ENCODE measurements around the gene SLC26A9.

The SLC26A9 gene

DNA sequence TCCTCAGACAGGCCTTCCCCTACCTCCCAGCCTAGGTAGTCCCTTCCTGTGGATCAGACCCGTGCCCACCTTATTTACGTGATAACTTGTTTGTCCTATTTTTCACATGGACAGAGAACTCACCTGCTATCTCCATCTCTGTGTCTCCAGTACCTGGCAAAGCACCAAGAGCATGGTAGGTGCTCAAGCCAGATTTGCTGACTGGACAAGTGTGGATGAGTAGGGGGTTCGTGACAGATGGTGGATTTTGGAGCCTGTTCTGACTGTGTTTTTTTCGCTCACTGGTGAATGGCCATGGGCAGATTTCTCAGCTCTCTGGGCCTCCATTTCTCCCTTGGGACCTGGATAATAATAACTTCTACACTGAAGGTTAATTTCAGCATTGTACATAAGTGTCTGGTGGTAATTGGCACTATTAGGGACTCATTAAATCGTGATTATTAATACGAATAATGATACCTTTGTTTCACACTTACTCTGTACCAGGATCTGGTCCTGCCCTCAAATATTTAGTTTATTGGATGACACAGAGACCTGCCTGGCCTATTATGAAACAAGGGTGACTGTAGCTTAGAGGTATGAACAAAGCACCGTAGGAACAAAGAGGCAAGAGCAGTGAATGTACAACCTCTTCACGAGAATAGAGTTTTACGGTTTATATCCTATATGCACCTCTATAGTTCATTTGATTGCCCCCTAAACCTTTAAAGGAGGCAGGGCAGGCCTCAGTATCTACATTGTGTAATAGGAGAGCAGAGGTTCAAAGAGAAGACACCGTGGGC, 24.5 kb upstream of the SLC26A9 start:
- TF ChIP-seq, protein P1, sequence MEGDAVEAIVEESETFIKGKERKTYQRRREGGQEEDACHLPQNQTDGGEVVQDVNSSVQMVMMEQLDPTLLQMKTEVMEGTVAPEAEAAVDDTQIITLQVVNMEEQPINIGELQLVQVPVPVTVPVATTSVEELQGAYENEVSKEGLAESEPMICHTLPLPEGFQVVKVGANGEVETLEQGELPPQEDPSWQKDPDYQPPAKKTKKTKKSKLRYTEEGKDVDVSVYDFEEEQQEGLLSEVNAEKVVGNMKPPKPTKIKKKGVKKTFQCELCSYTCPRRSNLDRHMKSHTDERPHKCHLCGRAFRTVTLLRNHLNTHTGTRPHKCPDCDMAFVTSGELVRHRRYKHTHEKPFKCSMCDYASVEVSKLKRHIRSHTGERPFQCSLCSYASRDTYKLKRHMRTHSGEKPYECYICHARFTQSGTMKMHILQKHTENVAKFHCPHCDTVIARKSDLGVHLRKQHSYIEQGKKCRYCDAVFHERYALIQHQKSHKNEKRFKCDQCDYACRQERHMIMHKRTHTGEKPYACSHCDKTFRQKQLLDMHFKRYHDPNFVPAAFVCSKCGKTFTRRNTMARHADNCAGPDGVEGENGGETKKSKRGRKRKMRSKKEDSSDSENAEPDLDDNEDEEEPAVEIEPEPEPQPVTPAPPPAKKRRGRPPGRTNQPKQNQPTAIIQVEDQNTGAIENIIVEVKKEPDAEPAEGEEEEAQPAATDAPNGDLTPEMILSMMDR (IDR thresholded peaks at IDR 0.05; ENCODE audit: low read length, missing control alignments) = no peak
- no peak for DNase-seq (ENCODE audit: low read depth)
- H3K4me3 ChIP-seq (replicated peaks; ENCODE audit: low read depth, low read length) = no peak overlapping the region

DNA sequence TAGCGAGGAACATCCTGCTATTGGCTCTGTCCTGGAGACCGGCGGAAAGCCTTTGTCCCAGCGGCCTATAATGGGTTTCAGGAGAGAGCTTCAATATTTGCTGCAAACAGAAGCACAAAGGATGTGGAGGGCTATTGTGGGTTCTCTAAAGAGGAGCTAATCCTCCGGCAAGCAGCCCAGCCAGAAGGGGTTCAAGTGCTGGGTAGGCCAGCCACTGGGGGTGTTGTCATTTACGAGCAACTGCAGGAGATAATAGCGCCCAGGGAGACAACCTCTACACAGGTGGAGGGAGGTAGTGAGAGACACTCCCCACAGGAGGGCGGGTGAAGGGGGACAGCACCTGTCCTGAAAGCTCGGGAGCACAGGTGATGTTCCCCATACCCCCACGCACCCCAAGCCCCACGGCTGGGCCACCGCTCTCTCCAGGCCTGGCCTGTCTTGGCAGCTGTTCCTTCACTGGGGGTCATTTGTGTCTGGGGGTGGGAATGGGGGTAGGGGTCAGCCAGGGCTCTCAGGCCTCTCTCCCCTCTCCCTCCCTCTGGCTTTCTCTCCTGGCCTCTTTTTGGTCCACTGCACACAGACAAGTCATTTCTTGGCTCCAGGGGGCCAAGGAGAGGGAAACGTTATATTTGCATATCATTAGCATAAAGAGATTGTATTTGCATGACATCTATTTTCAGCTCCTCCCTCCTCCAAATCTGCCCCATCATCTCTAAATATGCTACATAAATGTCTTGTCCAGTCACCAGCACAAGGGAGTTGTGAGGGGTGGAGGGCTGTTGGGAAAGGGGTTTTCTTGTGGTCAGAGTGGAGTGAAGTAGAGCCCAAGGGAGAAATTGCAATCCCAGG, 22.0 kb upstream of the SLC26A9 start:
- TF ChIP-seq, protein P1 (IDR thresholded peaks at IDR 0.05; ENCODE audit: low read length, missing control alignments) = no peak
- no peak for DNase-seq (ENCODE audit: low read depth)
- no peak overlapping the region for H3K4me3 ChIP-seq (replicated peaks; ENCODE audit: low read depth, low read length)

DNA sequence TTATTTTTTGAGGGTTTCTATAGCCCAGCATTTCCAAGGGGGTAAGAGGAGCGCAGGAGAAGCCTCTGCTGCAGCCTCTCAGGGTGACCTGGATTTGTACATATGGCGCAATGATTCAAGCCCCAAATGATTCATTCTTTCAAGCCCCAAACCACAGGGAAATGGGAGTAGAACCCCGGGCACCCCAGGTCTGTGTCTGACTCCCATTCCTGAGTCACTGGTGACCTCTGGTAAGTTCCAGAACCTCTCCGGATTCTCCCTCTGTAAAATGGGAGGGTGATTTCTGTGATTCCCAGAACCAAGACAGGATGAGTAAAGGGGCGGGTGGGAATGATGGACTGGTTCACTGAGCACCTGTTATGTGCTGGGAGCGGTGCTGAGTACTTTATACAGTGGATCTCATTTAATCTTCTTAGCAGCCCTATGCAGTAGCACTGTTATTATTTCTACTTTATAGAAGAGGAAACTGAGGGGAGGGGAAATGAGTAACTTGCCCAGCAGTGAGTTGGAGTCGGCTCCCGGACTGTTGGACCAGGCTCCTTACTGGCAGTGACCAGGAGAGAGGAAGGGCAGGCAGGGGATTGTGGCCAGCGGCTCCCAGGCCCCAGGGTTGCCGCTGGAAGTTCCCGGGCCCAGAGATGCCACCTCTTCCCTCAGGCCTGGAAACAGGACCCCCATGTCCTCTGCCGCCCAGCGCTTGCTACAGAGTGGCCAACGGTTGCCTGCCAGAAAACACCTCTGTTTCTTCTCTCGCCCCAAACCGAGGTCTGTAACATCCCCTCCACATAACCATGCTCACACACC, 20.3 kb upstream of the SLC26A9 start:
- TF ChIP-seq, protein P1 (IDR thresholded peaks at IDR 0.05; ENCODE audit: low read length, missing control alignments) = no peak
- DNase-seq (ENCODE audit: low read depth) = peak; percentile 46
- no peak overlapping the region for H3K4me3 ChIP-seq (replicated peaks; ENCODE audit: low read depth, low read length)

DNA sequence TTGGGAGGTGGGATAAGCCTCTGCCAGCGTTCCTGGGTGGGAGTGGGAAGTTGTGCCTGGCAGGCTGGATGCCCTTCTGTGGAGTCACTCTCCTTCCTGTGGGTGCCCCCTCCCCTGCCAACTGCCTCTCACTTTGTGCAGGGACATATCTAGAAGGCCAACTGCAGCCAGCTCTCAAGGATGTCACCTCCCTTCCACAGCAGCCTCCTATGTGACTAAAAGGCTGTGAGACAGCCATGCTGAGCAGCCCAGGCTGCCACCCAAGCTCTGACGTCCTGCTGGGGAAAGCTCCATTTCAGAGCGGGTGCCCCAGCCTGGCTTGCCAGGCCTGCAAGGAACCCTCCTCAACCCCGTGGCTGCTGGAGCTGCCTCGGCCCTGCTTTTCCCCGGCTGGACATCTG, 19.6 kb upstream of the SLC26A9 start:
- no peak for DNase-seq (ENCODE audit: low read depth)
- TF ChIP-seq, protein P1 (IDR thresholded peaks at IDR 0.05; ENCODE audit: low read length, missing control alignments) = no peak
- no peak overlapping the region for H3K4me3 ChIP-seq (replicated peaks; ENCODE audit: low read depth, low read length)

- TF ChIP-seq, protein P1 (IDR thresholded peaks at IDR 0.05; ENCODE audit: low read length, missing control alignments) = no peak
- H3K4me3 ChIP-seq (replicated peaks; ENCODE audit: low read depth, low read length) = no peak overlapping the region
- DNase-seq (ENCODE audit: low read depth) = peak; percentile 68
Measured at GRCh38 chr1:205961991-205962820, 18.9 kb upstream of the SLC26A9 start.

GRCh38 chr1:205961405-205961804, 18.1 kb upstream of the SLC26A9 start:
- no peak overlapping the region for H3K4me3 ChIP-seq (replicated peaks; ENCODE audit: low read depth, low read length)
- peak; percentile 38 for DNase-seq (ENCODE audit: low read depth)
- TF ChIP-seq, protein P1 (IDR thresholded peaks at IDR 0.05; ENCODE audit: low read length, missing control alignments) = no peak
